GM15510 (cell line): ENCODE measurements around the gene PKMYT1.

Experiments
- POLR2A ChIP-seq: IDR thresholded peaks from 3 replicates; pipeline ENCODE4 v1.6.1; 2011; ENCODE audit warnings: borderline replicate concordance; ENCODE audit not compliant: insufficient read length; ENCODE audit errors: extremely low read depth

The PKMYT1 gene

GRCh38 chr16:2933701-2934100 is 46.5 kb downstream of the PKMYT1 start:
- TF ChIP-seq POLR2A, result no peak

DNA sequence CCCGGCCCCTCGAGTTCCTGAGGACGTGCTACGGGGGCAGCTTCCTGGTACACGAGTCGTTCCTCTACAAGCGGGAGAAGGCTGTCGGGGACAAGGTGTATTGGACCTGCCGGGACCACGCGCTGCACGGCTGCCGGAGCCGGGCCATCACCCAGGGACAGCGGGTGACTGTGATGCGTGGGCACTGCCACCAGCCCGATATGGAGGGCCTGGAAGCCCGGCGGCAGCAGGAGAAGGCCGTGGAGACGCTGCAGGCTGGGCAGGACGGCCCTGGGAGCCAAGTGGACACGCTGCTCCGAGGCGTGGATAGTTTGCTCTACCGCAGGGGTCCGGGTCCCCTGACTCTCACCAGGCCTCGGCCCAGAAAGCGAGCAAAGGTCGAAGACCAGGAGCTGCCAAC is 47.1 kb downstream of the PKMYT1 start:
- TF ChIP-seq POLR2A, result no peak

GRCh38 chr16:2930236-2930635 is 50.0 kb downstream of the PKMYT1 start:
- no peak for TF ChIP-seq POLR2A

- TF ChIP-seq POLR2A, result no peak
These were observed 50.6 kb downstream of the PKMYT1 start for GRCh38 chr16:2929693-2930092.

DNA sequence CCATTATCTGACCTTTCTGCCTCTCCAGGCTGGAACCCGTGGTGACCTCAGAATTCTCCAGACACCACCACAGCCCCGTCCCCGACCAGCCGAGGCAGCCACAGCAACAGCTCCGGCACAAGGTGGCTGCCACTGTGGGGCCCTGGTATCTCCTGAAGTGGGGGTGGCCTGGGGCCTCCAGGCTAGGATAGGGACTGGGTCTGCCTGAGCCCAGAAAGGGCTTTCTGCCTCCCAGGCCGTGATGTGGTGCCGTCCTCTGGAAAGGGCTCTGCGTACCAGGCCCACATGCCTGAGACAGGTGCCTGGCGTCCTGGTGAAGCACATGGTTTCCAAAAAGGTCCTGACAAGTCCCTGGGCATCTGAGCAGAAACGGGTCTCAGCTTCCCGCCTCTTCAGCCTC is 51.5 kb downstream of the PKMYT1 start:
- TF ChIP-seq POLR2A, result no peak

DNA sequence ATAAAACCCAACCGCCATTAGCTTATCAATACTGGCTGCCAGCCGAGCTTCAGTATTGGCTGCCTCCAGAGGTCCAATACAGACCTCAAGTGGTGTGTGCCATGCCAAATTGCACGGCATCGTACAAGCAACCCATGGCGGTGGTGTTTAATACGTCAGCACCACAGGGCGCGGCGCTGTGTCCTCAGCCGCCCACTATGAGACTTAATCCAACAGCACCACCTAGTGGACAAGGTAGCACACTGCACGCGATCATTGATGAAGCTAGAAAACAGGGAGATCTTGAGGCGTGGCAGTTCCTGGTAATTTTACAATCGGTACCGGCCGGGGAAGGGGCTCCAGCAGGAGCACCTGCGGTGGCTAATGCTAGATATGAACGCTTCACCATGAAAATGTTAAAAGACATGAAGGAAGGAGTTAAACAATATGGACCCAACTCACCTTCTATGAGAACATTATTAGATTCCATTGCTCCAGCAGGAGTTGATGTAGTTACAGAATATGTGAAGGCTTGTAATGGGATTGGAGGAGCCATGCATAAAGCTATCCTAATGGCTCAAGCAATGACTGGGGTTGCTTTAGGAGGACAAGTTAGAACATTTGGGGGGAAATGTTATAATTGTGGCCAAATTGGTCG is 53.1 kb downstream of the PKMYT1 start:
- TF ChIP-seq POLR2A, result no peak

DNA sequence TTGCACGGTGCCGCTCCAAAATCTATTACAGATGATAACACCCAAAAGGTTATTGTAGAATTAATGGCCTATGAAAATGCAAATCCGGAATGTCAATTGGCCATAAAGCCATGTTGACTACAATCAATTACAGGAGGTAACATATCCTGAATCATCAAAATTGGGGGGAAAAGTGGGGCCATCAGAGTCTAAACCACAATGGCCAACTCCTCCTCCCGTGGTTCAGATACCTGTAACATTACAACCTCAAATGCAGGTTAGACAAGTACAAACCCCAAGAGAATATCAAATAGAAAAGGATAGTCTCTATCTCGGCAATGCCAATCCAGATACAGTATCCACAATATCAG is 53.6 kb downstream of the PKMYT1 start:
- TF ChIP-seq POLR2A, result no peak

GRCh38 chr16:2925951-2926649 is 54.1 kb downstream of the PKMYT1 start:
- no peak for TF ChIP-seq POLR2A

GRCh38 chr16:2924901-2925755 is 55.1 kb downstream of the PKMYT1 start:
- no peak for TF ChIP-seq POLR2A

- TF ChIP-seq POLR2A, result no peak
These were observed 56.8 kb downstream of the PKMYT1 start for GRCh38 chr16:2923481-2923880.
